B cell (primary cell): ENCODE measurements around the gene PNPLA6. TPM values are rescaled to one million over a fixed set of nuclear protein-coding genes. Genes with fewer than 3 reads are reported as not detected.

Source experiments
- ATAC-seq: fragments of 200-7000 bp; cut with Tn5 transposase; one replicate; pipeline ENCODE4 v1.10.0; 2021; ENCODE audit warnings: low read depth, mild to moderate bottlenecking, moderate number of reproducible peaks, moderate library complexity
- CTCF ChIA-PET: fragments of 350-600 bp; sonication (Branson Sonifier 250); formaldehyde crosslinking; loops from one replicate; lab custom pipeline; 2021; ENCODE audit warnings: antibody characterized with exemption, inconsistent platforms; lab: Charles Lee
- POLR2A ChIA-PET: fragments of 350-600 bp; sonication (Branson Sonifier 250); formaldehyde crosslinking; loops from one replicate; lab custom pipeline; 2021; ENCODE audit warnings: antibody characterized with exemption; lab: Charles Lee
- DNase-seq: peaks from one replicate; pipeline ENCODE4 v3.0.0; 2013
- H2AFZ ChIP-seq: 2 replicates; pipeline ENCODE4 v1.6.1; 2012; ENCODE audit warnings: mild to moderate bottlenecking, low read depth, low read length; ENCODE audit not compliant: insufficient read depth, poor library complexity, severe bottlenecking
- H3K27ac ChIP-seq, 2 donors: 1 replicate in 1 of 2; 2 replicates in 1 of 2; pipeline ENCODE4 v1.5.1; 2012 to 2013; ENCODE audit warnings: low read length in 2 of 2, mild to moderate bottlenecking in 2 of 2, moderate library complexity in 1 of 2
- H3K27me3 ChIP-seq, 4 experiments: fragments of 200-600 bp in 1 of 4; sonication (generic) in 1 of 4; replicated peaks in 1 of 4; 1 replicate in 2 of 4; 2 replicates in 2 of 4; pipeline versions ENCODE4 v1.6.1 to v1.7.0; 2013 to 2016; ENCODE audit warnings: low read length in 3 of 4, mild to moderate bottlenecking in 2 of 4, mixed read lengths in 1 of 4, moderate library complexity in 1 of 4; ENCODE audit not compliant: insufficient read depth in 4 of 4, control insufficient read depth in 3 of 4; ENCODE audit errors: control extremely low read depth in 1 of 4
- H3K36me3 ChIP-seq, 2 experiments: replicated peaks in 1 of 2; 1 replicate in 1 of 2; 2 replicates in 1 of 2; pipeline versions ENCODE4 v1.6.1 to v1.7.1; 2013; ENCODE audit warnings: low read length in 1 of 2; ENCODE audit not compliant: insufficient read depth in 2 of 2, control insufficient read depth in 1 of 2; ENCODE audit errors: control extremely low read depth in 1 of 2, extremely low read depth in 1 of 2
- H3K4me1 ChIP-seq, 2 donors: fragments of 200-600 bp in 1 of 2; sonication (generic) in 1 of 2; 1 replicate in 1 of 2; 2 replicates in 1 of 2; pipeline versions ENCODE4 v1.5.1 to v1.6.1; 2013 to 2017; ENCODE audit warnings: low read length in 2 of 2; ENCODE audit not compliant: control insufficient read depth in 2 of 2, insufficient read depth in 2 of 2
- H3K4me2 ChIP-seq: replicated peaks from 2 replicates; pipeline ENCODE3; 2012; ENCODE audit warnings: mild to moderate bottlenecking, low read depth, low read length; ENCODE audit not compliant: poor library complexity, severe bottlenecking
- H3K4me3 ChIP-seq, 5 experiments: fragments of 200-600 bp in 1 of 5; sonication (generic) in 1 of 5; 1 replicate in 3 of 5; 2 replicates in 2 of 5; pipeline versions ENCODE4 v1.5.1 to v1.7.0; 2011 to 2016; ENCODE audit warnings: low read length in 4 of 5, mild to moderate bottlenecking in 4 of 5, low read depth in 2 of 5, control low read depth in 1 of 5, moderate library complexity in 1 of 5; ENCODE audit not compliant: insufficient read depth in 1 of 5; ENCODE audit errors: control extremely low read depth in 1 of 5, extremely low read depth in 1 of 5
- H3K79me2 ChIP-seq: fragments of 200-600 bp; sonication (generic); one replicate; pipeline ENCODE4 v1.6.0; 2016; ENCODE audit warnings: low read length; ENCODE audit not compliant: control insufficient read depth, insufficient read depth
- H3K9ac ChIP-seq: fragments of 200-600 bp; sonication (generic); 2 replicates; pipeline ENCODE4 v1.6.1; 2017; ENCODE audit warnings: mild to moderate bottlenecking, low read length, moderate library complexity
- H3K9me3 ChIP-seq, 3 donors: one replicate each; pipeline versions ENCODE4 v1.6.1 to v1.7.1; 2013; ENCODE audit warnings: low read length in 2 of 3; ENCODE audit not compliant: control insufficient read depth in 2 of 3, insufficient read depth in 1 of 3; ENCODE audit errors: control extremely low read depth in 1 of 3
- H4K20me1 ChIP-seq: 2 replicates; pipeline ENCODE4 v1.6.0; 2012; ENCODE audit warnings: mild to moderate bottlenecking, low read length; ENCODE audit not compliant: insufficient read depth, control insufficient read depth, poor library complexity, severe bottlenecking
- H3K27ac Mint-ChIP-seq: one replicate; pipeline ENCODE4 v1.8.0; 2021; ENCODE audit warnings: mixed read lengths
- H3K27me3 Mint-ChIP-seq: one replicate; pipeline ENCODE4 v1.8.0; 2021; ENCODE audit warnings: mixed read lengths
- H3K4me1 Mint-ChIP-seq: one replicate; pipeline ENCODE4 v1.8.0; 2021; ENCODE audit warnings: mixed read lengths
- H3K4me3 Mint-ChIP-seq: one replicate; pipeline ENCODE4 v1.8.0; 2021; ENCODE audit warnings: mixed read lengths
- H3K9me3 Mint-ChIP-seq: one replicate; pipeline ENCODE4 v1.8.0; 2022; ENCODE audit warnings: mixed read lengths; ENCODE audit not compliant: insufficient read depth
- CTCF ChIP-seq: fragments of 200-600 bp; IDR thresholded peaks from one replicate; pipeline ENCODE4 v1.8.0; 2022; ENCODE audit warnings: antibody characterized with exemption, mild to moderate bottlenecking
- EZH2 ChIP-seq: IDR thresholded peaks from 2 replicates; pipeline ENCODE4 v1.6.1; 2012; ENCODE audit warnings: borderline replicate concordance, low read depth, mild to moderate bottlenecking, moderate library complexity, low read length; ENCODE audit not compliant: insufficient read depth, poor library complexity, severe bottlenecking
- WGBS: methylation state at CpG from one replicate; pipeline ENCODE4 v1.1.5; 2013; ENCODE audit warnings: missing lambda C conversion rate; ENCODE audit not compliant: insufficient coverage; 5-methylcytosine and 5-hydroxymethylcytosine counted together
- intact Hi-C: fragments of 100-400 bp; cut with micrococcal nuclease; formaldehyde crosslinking; loops from one replicate; pipeline ENCODE4 v1.10.0; 2022
- polyA plus RNA-seq: library from polyadenylated mRNA; depleted of rRNA; stranded (reverse); fragments of >200 nt; gene quantifications from 2 replicates; pipeline ENCODE4 v1.2.3, GENCODE V29; 2012
- total RNA-seq, 2 donors: library from RNA; stranded (reverse); fragments of 120-200 nt in 1 of 2; gene quantifications; 1 replicate in 1 of 2; 2 replicates in 1 of 2; pipeline versions ENCODE4 v1.2.3 to v1.2.4, GENCODE V29; 2013 to 2022

PNPLA6 gene
- total and polyA plus RNA-seq, 2 donors (not counting 1 experiment from before 2014, with no cell fraction given), result 102 to 149 TPM

GRCh38 chr19:7519361-7520130, 16.0 kb upstream of the PNPLA6 start:
- Histone ChIP-seq H3K4me1 (peaks cover 22 to 33% of the 10 kb centered on the region in 2 donors), H3K79me2 (peaks cover 4% of the 10 kb centered on the region), H3K4me3 (no peak overlapping the region), H3K27me3 (no peaks in the 10 kb centered on the region), H4K20me1 (no peaks in the 10 kb centered on the region), H3K36me3 (no peaks in the 10 kb centered on the region), H2AFZ (no peak overlapping the region), H3K27ac (no peak overlapping the region), H3K9me3 (peaks cover 0 to 3% (median 0%) of the 10 kb centered on the region in 3 donors), H3K4me2 (no peak overlapping the region), H3K9ac (no peak overlapping the region)
- CTCF ChIA-PET, result no interaction called here
- no peak for DNase-seq
- TF ChIP-seq EZH2, result no peak
- no peak for TF ChIP-seq CTCF
- 97% methylated on average over 74 of the region's 74 CpGs for WGBS
- Mint-ChIP-seq H3K27ac (no peak overlapping the region), H3K4me3 (no peak overlapping the region), H3K4me1 (peaks cover 24% of the 10 kb centered on the region), H3K9me3 (no peaks in the 10 kb centered on the region), H3K27me3 (peaks cover 3% of the 10 kb centered on the region)
- ATAC-seq, result no peak
- intact Hi-C loops, result loop anchor here (5.0 kb wide), 1 partner anchor 1797 kb away; the partner anchor contains the start of genes CATSPERD and LONP1
- POLR2A ChIA-PET, result interaction anchor here (0.6 to 1.0 kb wide), 2 partner anchors 93 to 417 kb away, joined by 3 read pairs; no protein-coding TSS in a partner anchor
